Loucy (cell line): ENCODE data around the gene MORF4L2.

ENCODE experiments used
- H2AFZ ChIP-seq: fragments of 200-600 bp; sonication (generic); 2 replicates; pipeline ENCODE4 v1.6.0; 2016; ENCODE audit warnings: antibody characterized with exemption, mild to moderate bottlenecking, low read length, moderate library complexity
- H3F3A ChIP-seq: fragments of 200-600 bp; 2 replicates; pipeline ENCODE4 v1.6.0; 2016; ENCODE audit warnings: antibody characterized with exemption, low read depth, mild to moderate bottlenecking
- H3K27me3 ChIP-seq: fragments of 200-600 bp; sonication (generic); 2 replicates; pipeline ENCODE4 v1.6.1; 2014; ENCODE audit warnings: low read length, mild to moderate bottlenecking; ENCODE audit not compliant: insufficient read depth, poor library complexity, severe bottlenecking
- H3K36me3 ChIP-seq: fragments of 200-600 bp; sonication (generic); 2 replicates; pipeline ENCODE4 v1.6.1; 2016; ENCODE audit warnings: low read length; ENCODE audit not compliant: insufficient read depth
- H3K4me1 ChIP-seq: fragments of 200-600 bp; sonication (generic); 2 replicates; pipeline ENCODE4 v1.5.1; 2014; ENCODE audit warnings: low read length, mild to moderate bottlenecking; ENCODE audit not compliant: insufficient read depth, poor library complexity, severe bottlenecking
- H3K4me2 ChIP-seq: fragments of 200-600 bp; sonication (generic); 2 replicates; pipeline ENCODE4 v1.6.0; 2014; ENCODE audit warnings: antibody characterized with exemption, low read length, low read depth, mild to moderate bottlenecking; ENCODE audit not compliant: poor library complexity, severe bottlenecking
- H3K4me3 ChIP-seq: fragments of 200-600 bp; sonication (generic); 2 replicates; pipeline ENCODE4 v1.5.1; 2014; ENCODE audit warnings: low read length, mild to moderate bottlenecking, mixed read lengths; ENCODE audit not compliant: poor library complexity, severe bottlenecking
- H3K79me2 ChIP-seq: fragments of 200-600 bp; sonication (generic); 2 replicates; pipeline ENCODE4 v1.6.1; 2014; ENCODE audit warnings: low read length; ENCODE audit not compliant: insufficient read depth
- H3K9ac ChIP-seq: fragments of 200-600 bp; sonication (generic); 2 replicates; pipeline ENCODE4 v1.6.0; 2014; ENCODE audit warnings: mild to moderate bottlenecking, low read depth, low read length, moderate library complexity; ENCODE audit not compliant: poor library complexity, severe bottlenecking
- H3K9me2 ChIP-seq: fragments of 200-600 bp; sonication (generic); replicated peaks from 2 replicates; pipeline ENCODE4 v1.6.1; 2016; ENCODE audit warnings: low read depth, low read length, mixed read lengths
- H3K9me3 ChIP-seq: fragments of 200-600 bp; sonication (generic); 2 replicates; pipeline ENCODE4 v1.6.1; 2014; ENCODE audit warnings: mild to moderate bottlenecking, antibody characterized with exemption, low read length, low read depth; ENCODE audit not compliant: insufficient read depth
- H4K20me1 ChIP-seq: fragments of 200-600 bp; sonication (generic); 2 replicates; pipeline ENCODE4 v1.6.0; 2014; ENCODE audit warnings: antibody characterized with exemption, low read length, mild to moderate bottlenecking; ENCODE audit not compliant: insufficient read depth, poor library complexity, severe bottlenecking
- CTCF ChIP-seq: fragments of 200-600 bp; sonication (generic); conservative IDR thresholded peaks from 2 replicates; pipeline ENCODE4 v1.5.1; 2014; ENCODE audit warnings: mild to moderate bottlenecking, antibody characterized with exemption, low read length
- EZH2phosphoT487 ChIP-seq: fragments of 200-600 bp; IDR thresholded peaks from 2 replicates; pipeline ENCODE4 v1.6.1; 2018; ENCODE audit warnings: antibody characterized with exemption, mild to moderate bottlenecking, moderate library complexity, borderline replicate concordance

The MORF4L2 gene

DNA sequence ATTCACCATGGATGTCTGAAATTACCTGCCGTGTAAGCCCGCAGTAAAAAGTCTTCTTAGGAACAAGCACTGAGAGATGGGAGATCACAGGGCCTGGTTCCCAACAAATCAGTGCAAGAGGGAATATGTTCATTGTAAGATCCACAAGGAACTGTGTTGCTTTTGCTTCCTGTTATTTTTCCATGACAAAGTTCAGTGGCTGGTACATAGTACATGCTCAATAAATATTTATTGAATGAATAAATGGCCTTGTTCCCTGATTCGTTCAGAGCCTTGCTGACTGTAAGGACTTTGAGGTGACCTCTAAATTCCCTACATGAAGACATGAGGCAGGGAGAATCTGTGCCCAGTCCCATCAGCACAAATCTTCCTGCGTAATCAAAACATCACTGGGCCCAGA lies 31.6 kb upstream of the MORF4L2 start:
- Histone ChIP-seq H2AFZ (no peak overlapping the region), H3K9me3 (no peaks in the 10 kb centered on the region)
- TF ChIP-seq EZH2phosphoT487: no peak
- no peak for TF ChIP-seq CTCF

GRCh38 chrX:103716962-103717361 lies 30.5 kb upstream of the MORF4L2 start:
- Histone ChIP-seq H3K9me2 (no peaks in the 10 kb centered on the region), H3K9ac (no peak overlapping the region), H2AFZ (no peak overlapping the region), H3K27me3 (no peaks in the 10 kb centered on the region), H4K20me1 (no peaks in the 10 kb centered on the region), H3K36me3 (no peaks in the 10 kb centered on the region), H3K9me3 (no peaks in the 10 kb centered on the region), H3K4me2 (no peak overlapping the region), H3K79me2 (no peaks in the 10 kb centered on the region), H3K4me1 (no peaks in the 10 kb centered on the region), H3K4me3 (no peak overlapping the region), H3F3A (no peaks in the 10 kb centered on the region)
- TF ChIP-seq CTCF (no peak), EZH2phosphoT487 (no peak)

More for the DNA sequence above, 31.6 kb upstream of the MORF4L2 start:
- Histone ChIP-seq H3F3A (no peaks in the 10 kb centered on the region), H3K79me2 (no peaks in the 10 kb centered on the region), H4K20me1 (no peaks in the 10 kb centered on the region), H3K9ac (no peak overlapping the region), H3K4me1 (no peaks in the 10 kb centered on the region), H3K27me3 (no peaks in the 10 kb centered on the region), H3K4me2 (no peak overlapping the region), H3K36me3 (no peaks in the 10 kb centered on the region), H3K4me3 (no peak overlapping the region), H3K9me2 (no peaks in the 10 kb centered on the region)

DNA sequence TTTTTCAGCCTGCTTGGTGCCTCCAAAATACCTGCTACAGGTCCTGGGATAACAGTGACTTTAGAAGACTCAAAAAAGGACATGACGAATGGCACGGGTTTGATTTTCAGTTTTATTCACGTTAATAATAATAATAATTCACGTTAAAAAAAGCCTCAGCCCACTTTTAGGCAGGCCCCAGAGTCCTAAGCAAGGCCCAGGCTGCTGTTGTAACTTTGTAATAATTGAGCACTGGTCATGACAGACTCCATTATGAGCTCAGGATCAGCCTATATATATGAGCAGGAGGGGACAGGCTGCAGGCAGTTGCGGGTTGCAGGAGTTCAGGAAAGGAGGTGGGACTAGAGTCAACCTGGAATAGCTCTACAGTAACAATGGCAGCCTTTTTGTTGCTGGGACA lies 24.1 kb upstream of the MORF4L2 start, which contains the start of gene TMEM31:
Gene TMEM31, plus strand, starts transcription at position 301 of the 400 bp plus-strand sequence. CDS start 1,350 bp downstream, outside the sequence.
- no peak within 1 kb of the TSS for H2AFZ ChIP-seq
- H3K4me3 ChIP-seq: no peak within 1 kb of the TSS
- no peaks in the 10 kb centered on the region for H3K79me2 ChIP-seq
- no peaks in the 10 kb centered on the region for H3K4me1 ChIP-seq
- H4K20me1 ChIP-seq: no peaks in the 10 kb centered on the region
- H3K9me2 ChIP-seq: no peaks in the 10 kb centered on the region
- no peaks in the 10 kb centered on the region for H3K36me3 ChIP-seq
- H3K4me2 ChIP-seq: no peak within 1 kb of the TSS
- no peaks in the 10 kb centered on the region for H3K27me3 ChIP-seq
- H3K9ac ChIP-seq: no peak within 1 kb of the TSS
- H3K9me3 ChIP-seq: no peaks in the 10 kb centered on the region
- TF ChIP-seq EZH2phosphoT487: no peak
- TF ChIP-seq CTCF: no peak
- H3F3A ChIP-seq: no peaks in the 10 kb centered on the region
